ENCODE measurements around the gene LPP.

LPP gene

DNA sequence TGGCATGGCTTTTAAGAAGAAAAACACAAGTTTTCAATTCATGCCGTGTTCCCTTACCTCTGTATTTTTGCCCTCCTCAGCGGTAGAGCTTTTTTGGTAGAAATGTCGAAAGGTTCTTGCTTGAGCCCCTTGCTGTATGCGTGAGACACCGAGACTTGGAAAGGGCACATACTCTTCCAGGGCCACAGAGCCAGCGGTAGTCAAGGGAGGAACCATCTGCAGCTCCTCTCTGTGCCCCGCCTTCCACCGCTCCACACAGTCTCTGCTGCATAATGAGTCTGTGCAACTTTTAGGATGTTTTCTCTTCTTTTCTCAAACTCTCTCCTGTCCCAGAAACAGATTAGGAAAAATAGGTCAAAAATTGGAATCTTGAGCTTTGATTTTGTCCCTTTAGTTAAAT is 77.5 kb downstream of the LPP start:
- DNase-seq, result no peak
- Histone ChIP-seq H3K36me3 (replicated peaks; ENCODE audit: insufficient read depth, low read length) (no peaks in the 10 kb centered on the region), H2AFZ (ENCODE audit: low read length) (no peak overlapping the region), H3K9me3 (replicated peaks; ENCODE audit: insufficient read depth, low read length) (no peaks in the 10 kb centered on the region), H3K27ac (ENCODE audit: low read length) (no peak overlapping the region), H3K9ac (ENCODE audit: low read length) (no peak overlapping the region), H3K4me3 (ENCODE audit: low read length) (no peak overlapping the region), H3K27me3 (replicated peaks; ENCODE audit: insufficient read depth, low read length) (no peaks in the 10 kb centered on the region), H3K4me2 (ENCODE audit: low read depth, low read length) (no peak overlapping the region), H3F3A (ENCODE audit: insufficient read depth, low read length) (no peaks in the 10 kb centered on the region), H3K4me1 (ENCODE audit: low read length) (no peaks in the 10 kb centered on the region), H4K20me1 (ENCODE audit: insufficient read depth, low read length) (no peaks in the 10 kb centered on the region), H3K9me2 (replicated peaks; ENCODE audit: insufficient read depth, low read length) (no peaks in the 10 kb centered on the region), H3K79me2 (ENCODE audit: low read length) (no peaks in the 10 kb centered on the region)
- TF ChIP-seq EZH2 (optimal IDR thresholded peaks at IDR 0.05; ENCODE audit: low read depth, low read length), result no peak
- no peak for TF ChIP-seq CTCF (IDR thresholded peaks at IDR 0.05; ENCODE audit: low read length)
- TF ChIP-seq EZH2phosphoT487 (IDR thresholded peaks at IDR 0.05; ENCODE audit: low read length), result no peak

- no peaks in the 10 kb centered on the region for H3K9me2 ChIP-seq (replicated peaks; ENCODE audit: insufficient read depth, low read length)
- no peaks in the 10 kb centered on the region for H3K4me1 ChIP-seq (ENCODE audit: low read length)
- no peaks in the 10 kb centered on the region for H4K20me1 ChIP-seq (ENCODE audit: insufficient read depth, low read length)
- H3K9me3 ChIP-seq (replicated peaks; ENCODE audit: insufficient read depth, low read length), result no peaks in the 10 kb centered on the region
- no peaks in the 10 kb centered on the region for H3K79me2 ChIP-seq (ENCODE audit: low read length)
- TF ChIP-seq CTCF (IDR thresholded peaks at IDR 0.05; ENCODE audit: low read length), result no peak
- TF ChIP-seq EZH2 (optimal IDR thresholded peaks at IDR 0.05; ENCODE audit: low read depth, low read length), result no peak
- no peak for TF ChIP-seq EZH2phosphoT487 (IDR thresholded peaks at IDR 0.05; ENCODE audit: low read length)
- H3K4me2 ChIP-seq (ENCODE audit: low read depth, low read length), result no peak overlapping the region
- no peaks in the 10 kb centered on the region for H3K36me3 ChIP-seq (replicated peaks; ENCODE audit: insufficient read depth, low read length)
- H3F3A ChIP-seq (ENCODE audit: insufficient read depth, low read length), result no peaks in the 10 kb centered on the region
- no peak overlapping the region for H3K4me3 ChIP-seq (ENCODE audit: low read length)
- no peak overlapping the region for H3K27ac ChIP-seq (ENCODE audit: low read length)
- H2AFZ ChIP-seq (ENCODE audit: low read length), result no peak overlapping the region
- no peak for DNase-seq
- H3K9ac ChIP-seq (ENCODE audit: low read length), result no peak overlapping the region
- no peaks in the 10 kb centered on the region for H3K27me3 ChIP-seq (replicated peaks; ENCODE audit: insufficient read depth, low read length)
Measured at GRCh38 chr3:188232656-188233055, 78.7 kb downstream of the LPP start.

GRCh38 chr3:188233320-188233719 is 79.4 kb downstream of the LPP start:
- Histone ChIP-seq H3K79me2 (ENCODE audit: low read length) (no peaks in the 10 kb centered on the region), H3K9me2 (replicated peaks; ENCODE audit: insufficient read depth, low read length) (no peaks in the 10 kb centered on the region), H3K36me3 (replicated peaks; ENCODE audit: insufficient read depth, low read length) (no peaks in the 10 kb centered on the region), H4K20me1 (ENCODE audit: insufficient read depth, low read length) (no peaks in the 10 kb centered on the region), H3K27me3 (replicated peaks; ENCODE audit: insufficient read depth, low read length) (no peaks in the 10 kb centered on the region), H3F3A (ENCODE audit: insufficient read depth, low read length) (no peaks in the 10 kb centered on the region), H3K9me3 (replicated peaks; ENCODE audit: insufficient read depth, low read length) (no peaks in the 10 kb centered on the region), H3K4me3 (ENCODE audit: low read length) (no peak overlapping the region), H2AFZ (ENCODE audit: low read length) (no peak overlapping the region), H3K4me2 (ENCODE audit: low read depth, low read length) (no peak overlapping the region), H3K27ac (ENCODE audit: low read length) (no peak overlapping the region), H3K9ac (ENCODE audit: low read length) (no peak overlapping the region), H3K4me1 (ENCODE audit: low read length) (no peaks in the 10 kb centered on the region)
- TF ChIP-seq EZH2 (optimal IDR thresholded peaks at IDR 0.05; ENCODE audit: low read depth, low read length), result no peak
- TF ChIP-seq EZH2phosphoT487 (IDR thresholded peaks at IDR 0.05; ENCODE audit: low read length), result no peak
- no peak for TF ChIP-seq CTCF (IDR thresholded peaks at IDR 0.05; ENCODE audit: low read length)
- DNase-seq, result no peak

All from MM.1S (cell line).